ENCODE measurements around the gene TBL1XR1. TPM values are rescaled to one million over a fixed set of nuclear protein-coding genes. Genes with fewer than 3 reads are reported as not detected.

Gene TBL1XR1
- total RNA-seq, 1 experiment from 2014 or later, result 192 TPM

- peak; percentile 84 for ATAC-seq
- Histone ChIP-seq H3K36me3 (ENCODE audit: control insufficient read depth, insufficient read depth, low read length) (peaks cover 42% of the 10 kb centered on the region), H3K27me3 (ENCODE audit: control insufficient read depth, insufficient read depth, low read length) (no peaks in the 10 kb centered on the region), H3K27ac (ENCODE audit: low read length) (peak overlapping the region; percentile 85), H3K4me3 (ENCODE audit: low read depth in 2 of 2, low read length in 2 of 2) (no peak overlapping the region), H3K4me1 (ENCODE audit: control insufficient read depth, insufficient read depth, low read length) (peaks cover 34% of the 10 kb centered on the region), H3K9me3 (ENCODE audit: control insufficient read depth, insufficient read depth, low read depth, low read length) (no peaks in the 10 kb centered on the region)
- POLR2A ChIA-PET, result no interaction called here
- DNase-seq (ENCODE audit: low read depth, low spot score), result peak; percentile 30
- intact Hi-C loops (cut with micrococcal nuclease; ENCODE audit: unreplicated experiment), result loop anchor here (1.0 to 5.0 kb wide), 4 partner anchors 143 to 1337 kb away; no protein-coding TSS in a partner anchor
- in situ Hi-C loops (cut with HindIII; ENCODE audit: low pct_unique_long_range_greater_than_20kb, low sequenced_read_pairs), result no loop called here
- CTCF ChIA-PET, result interaction anchor here (0.5 to 1.4 kb wide), 8 partner anchors 11 to 1335 kb away, joined by 3 to 7 read pairs (median 4); no protein-coding TSS in a partner anchor
- BruUV-seq (replicated peaks), result no TSS peak
- TF ChIP-seq CTCF (IDR thresholded peaks at IDR 0.05) (peak; percentile 69; the same call in 1 of the 2 replicates), TCF7L2 (IDR thresholded peaks at IDR 0.05; ENCODE audit: low read depth, low read length) (no peak)
Observed at GRCh38 chr3:177050501-177051237, 146.6 kb downstream of the TBL1XR1 start.

- ATAC-seq (no peak), DNase-seq (ENCODE audit: low read depth, low spot score) (no peak)
- H3K4me1 ChIP-seq (ENCODE audit: control insufficient read depth, insufficient read depth, low read length), result peaks cover 5% of the 10 kb centered on the region; the same call in 1 of the 2 replicates
- ChIA-PET CTCF (no interaction called here), POLR2A (no interaction called here)
- TF ChIP-seq SIN3A (IDR thresholded peaks at IDR 0.05; ENCODE audit: borderline replicate concordance, insufficient read depth, low read depth, low read length), result no peak
- no peak for TF ChIP-seq REST (IDR thresholded peaks at IDR 0.05; ENCODE audit: insufficient read depth in 1 of 2, low read depth in 2 of 2, low read length in 1 of 2)
- TF ChIP-seq TCF7L2 (IDR thresholded peaks at IDR 0.05; ENCODE audit: low read depth, low read length), result no peak
- no peak for TF ChIP-seq POLR2AphosphoS5 (IDR thresholded peaks at IDR 0.05; ENCODE audit: low read depth, low read length)
- no peak for TF ChIP-seq CTCF (IDR thresholded peaks at IDR 0.05)
- H3K9me3 ChIP-seq (ENCODE audit: control insufficient read depth, insufficient read depth, low read depth, low read length), result peaks cover 4% of the 10 kb centered on the region
- H3K4me3 ChIP-seq (ENCODE audit: low read depth in 2 of 2, low read length in 2 of 2), result no peak overlapping the region
- no peak overlapping the region for H3K27ac ChIP-seq (ENCODE audit: low read length)
- no TSS peak for BruUV-seq (replicated peaks)
- no peaks in the 10 kb centered on the region for H3K27me3 ChIP-seq (ENCODE audit: control insufficient read depth, insufficient read depth, low read length)
- in situ Hi-C loops (cut with HindIII; ENCODE audit: low pct_unique_long_range_greater_than_20kb, low sequenced_read_pairs), result no loop called here
- intact Hi-C loops (cut with micrococcal nuclease; ENCODE audit: unreplicated experiment), result no loop called here
- H3K36me3 ChIP-seq (ENCODE audit: control insufficient read depth, insufficient read depth, low read length), result peaks cover 52% of the 10 kb centered on the region
Observed at GRCh38 chr3:177045767-177046166, 151.5 kb downstream of the TBL1XR1 start.

Data from Panc1 (cell line).